K562 (cell line): ENCODE data around the gene MARCHF3. TPM values are rescaled to one million over a fixed set of nuclear protein-coding genes. Genes with fewer than 3 reads are reported as not detected.

Source experiments
- HNRNPL ChIP-seq: fragments of 200-400 bp; formaldehyde crosslinking; IDR thresholded peaks from 2 replicates; pipeline ENCODE4 v1.6.1; 2017; ENCODE audit warnings: low read depth, mild to moderate bottlenecking, low read length
- PPARD ChIP-seq: fragments of 250-450 bp; sonication (Bioruptor Pico); IDR thresholded peaks from 2 replicates; pipeline ENCODE4 v1.8.0; 2022; ENCODE audit warnings: inconsistent platforms, mild to moderate bottlenecking, moderate library complexity
- RCOR1 ChIP-seq, 2 experiments: IDR thresholded peaks; 2 replicates each; pipeline ENCODE4 v1.6.1; 2012; ENCODE audit warnings: low read depth in 2 of 2, low read length in 2 of 2, borderline replicate concordance in 1 of 2, improper control_type of control experiment in 1 of 2
- SAFB ChIP-seq: fragments of 200-400 bp; formaldehyde crosslinking; IDR thresholded peaks from 2 replicates; pipeline ENCODE4 v1.6.1; 2017; ENCODE audit warnings: low read depth, low read length, borderline replicate concordance
- ZNF239 ChIP-seq: fragments of 250-450 bp; sonication (Bioruptor Pico); IDR thresholded peaks from 2 replicates; pipeline ENCODE4 v1.4.0; 2020; ENCODE audit warnings: mild to moderate bottlenecking
- polyA plus RNA-seq, 8 experiments: library from polyadenylated mRNA; depleted of rRNA in 4 of 8; stranded (reverse) in 5 of 8; unstranded in 3 of 8; fragments of >200 nt; fragmentation: Nextera tagmentation in 2 of 8; fragmentation: Illumina TruSeq in 1 of 8; extraction: Ambion mirVana in 2 of 8; extraction: Trizol in 1 of 8; gene quantifications; 2 replicates each; pipeline versions ENCODE4 v1.2.1 to v1.2.3, GENCODE V29; 2011 to 2014; ENCODE audit warnings: inconsistent platforms in 1 of 8, missing spikeins in 1 of 8
- total RNA-seq, 7 experiments: library from RNA; depleted of rRNA in 6 of 7; stranded (reverse); fragments of >200 nt in 6 of 7; fragmentation: Illumina TruSeq in 2 of 7; extraction: Trizol in 2 of 7; gene quantifications; 2 replicates each; pipeline versions ENCODE4 v1.2.1 to v1.2.3, GENCODE V29; 2011 to 2021; ENCODE audit warnings: low replicate concordance in 1 of 7
- TF ChIP-seq, protein P1 (sequence below), 3 experiments: fragments of 200-800 bp in 1 of 3; sonication (Bioruptor generic) in 1 of 3; sonication (generic) in 1 of 3; formaldehyde crosslinking in 1 of 3; IDR thresholded peaks; 2 replicates each; pipeline versions ENCODE4 v1.6.1 to v1.8.0; 2016 to 2022; ENCODE audit warnings: mild to moderate bottlenecking in 2 of 3, missing compliant biosample characterization in 2 of 3, missing genetic modification characterization in 2 of 3, missing genetic modification reagents in 1 of 3
- TF ChIP-seq, protein P2 (sequence below): sonication (generic); formaldehyde crosslinking; IDR thresholded peaks from 2 replicates; pipeline ENCODE4 v1.8.0; 2022; ENCODE audit warnings: mild to moderate bottlenecking, missing genetic modification reagents, borderline replicate concordance
- TF ChIP-seq, protein P3 (sequence below): IDR thresholded peaks from 2 replicates; pipeline ENCODE4 v1.6.1; 2016; ENCODE audit warnings: missing genetic modification characterization, missing compliant biosample characterization
- TF ChIP-seq, protein P4 (sequence below): fragments of 450-650 bp; IDR thresholded peaks from 2 replicates; pipeline ENCODE4 v1.6.1; 2017; ENCODE audit warnings: antibody characterized with exemption, mild to moderate bottlenecking
- TF ChIP-seq, protein P5 (sequence below): fragments of 250-450 bp; sonication (Bioruptor Pico); IDR thresholded peaks from 2 replicates; pipeline ENCODE4 v1.4.0; 2020; ENCODE audit warnings: mild to moderate bottlenecking

Gene MARCHF3
- total and polyA plus RNA-seq, 9 of the 15 experiments (the other 6 are each of a cell fraction or from before 2014, with no cell fraction given) = 5.6 to 37.4 (median 16.5) TPM

DNA sequence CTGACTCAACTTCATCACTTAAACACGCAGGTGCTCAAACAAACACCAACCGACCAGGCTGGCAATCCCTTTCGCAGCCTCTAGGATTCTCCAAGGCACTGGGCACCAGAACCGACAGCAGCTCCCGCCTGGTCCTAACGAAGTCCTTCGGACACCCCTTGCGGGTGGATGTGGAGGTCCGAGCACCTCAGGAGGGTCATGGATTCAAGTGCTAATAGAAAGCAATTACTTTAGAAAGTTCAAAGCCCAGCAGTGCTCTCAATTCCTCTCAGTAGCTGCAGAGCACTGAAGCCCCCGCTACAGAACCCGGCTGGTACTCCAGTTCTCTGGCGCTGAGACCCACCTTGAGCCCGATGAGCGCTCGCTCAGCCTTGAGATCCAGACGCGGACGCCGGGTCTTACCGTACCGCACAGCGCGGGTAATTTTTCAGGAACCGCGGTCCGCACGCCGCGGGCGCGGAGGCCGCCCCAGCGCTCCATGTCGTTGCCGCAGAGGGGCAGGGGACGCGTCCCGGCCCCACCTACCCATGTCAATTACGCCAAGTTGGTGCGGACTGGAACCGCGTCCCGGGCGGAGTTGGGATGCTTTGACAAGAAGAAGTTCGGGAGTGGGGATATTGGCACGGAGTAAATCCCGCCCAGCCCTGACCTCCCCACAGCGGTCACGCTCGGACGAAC is 638 bp downstream of the MARCHF3 start (continued):
- TF ChIP-seq HNRNPL = no peak
- TF ChIP-seq, protein P1, sequence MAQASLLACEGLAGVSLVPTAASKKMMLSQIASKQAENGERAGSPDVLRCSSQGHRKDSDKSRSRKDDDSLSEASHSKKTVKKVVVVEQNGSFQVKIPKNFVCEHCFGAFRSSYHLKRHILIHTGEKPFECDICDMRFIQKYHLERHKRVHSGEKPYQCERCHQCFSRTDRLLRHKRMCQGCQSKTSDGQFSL (CRISPR knock-in tag; IDR thresholded peaks at IDR 0.05) = no peak
- TF ChIP-seq, protein P1 (tag; IDR thresholded peaks at IDR 0.05) = no peak
- TF ChIP-seq, protein P2, sequence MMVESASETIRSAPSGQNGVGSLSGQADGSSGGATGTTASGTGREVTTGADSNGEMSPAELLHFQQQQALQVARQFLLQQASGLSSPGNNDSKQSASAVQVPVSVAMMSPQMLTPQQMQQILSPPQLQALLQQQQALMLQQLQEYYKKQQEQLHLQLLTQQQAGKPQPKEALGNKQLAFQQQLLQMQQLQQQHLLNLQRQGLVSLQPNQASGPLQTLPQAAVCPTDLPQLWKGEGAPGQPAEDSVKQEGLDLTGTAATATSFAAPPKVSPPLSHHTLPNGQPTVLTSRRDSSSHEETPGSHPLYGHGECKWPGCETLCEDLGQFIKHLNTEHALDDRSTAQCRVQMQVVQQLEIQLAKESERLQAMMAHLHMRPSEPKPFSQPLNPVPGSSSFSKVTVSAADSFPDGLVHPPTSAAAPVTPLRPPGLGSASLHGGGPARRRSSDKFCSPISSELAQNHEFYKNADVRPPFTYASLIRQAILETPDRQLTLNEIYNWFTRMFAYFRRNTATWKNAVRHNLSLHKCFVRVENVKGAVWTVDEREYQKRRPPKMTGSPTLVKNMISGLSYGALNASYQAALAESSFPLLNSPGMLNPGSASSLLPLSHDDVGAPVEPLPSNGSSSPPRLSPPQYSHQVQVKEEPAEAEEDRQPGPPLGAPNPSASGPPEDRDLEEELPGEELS (CRISPR knock-in tag) = no peak
- TF ChIP-seq, protein P3, sequence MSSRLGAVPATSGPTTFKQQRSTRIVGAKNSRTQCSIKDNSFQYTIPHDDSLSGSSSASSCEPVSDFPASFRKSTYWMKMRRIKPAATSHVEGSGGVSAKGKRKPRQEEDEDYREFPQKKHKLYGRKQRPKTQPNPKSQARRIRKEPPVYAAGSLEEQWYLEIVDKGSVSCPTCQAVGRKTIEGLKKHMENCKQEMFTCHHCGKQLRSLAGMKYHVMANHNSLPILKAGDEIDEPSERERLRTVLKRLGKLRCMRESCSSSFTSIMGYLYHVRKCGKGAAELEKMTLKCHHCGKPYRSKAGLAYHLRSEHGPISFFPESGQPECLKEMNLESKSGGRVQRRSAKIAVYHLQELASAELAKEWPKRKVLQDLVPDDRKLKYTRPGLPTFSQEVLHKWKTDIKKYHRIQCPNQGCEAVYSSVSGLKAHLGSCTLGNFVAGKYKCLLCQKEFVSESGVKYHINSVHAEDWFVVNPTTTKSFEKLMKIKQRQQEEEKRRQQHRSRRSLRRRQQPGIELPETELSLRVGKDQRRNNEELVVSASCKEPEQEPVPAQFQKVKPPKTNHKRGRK (tag) = no peak
- TF ChIP-seq SAFB = no peak
- TF ChIP-seq RCOR1 (IDR thresholded peaks at IDR 0.05; ENCODE audit: borderline replicate concordance in 1 of 2, low read depth in 2 of 2, low read length in 2 of 2) = 0 out of 4 replicates have a peak, but pooled peaks of 1 of the 2 experiments have one; percentile 3
- TF ChIP-seq PPARD (CRISPR knock-in tag) = no peak
- TF ChIP-seq, protein P4, sequence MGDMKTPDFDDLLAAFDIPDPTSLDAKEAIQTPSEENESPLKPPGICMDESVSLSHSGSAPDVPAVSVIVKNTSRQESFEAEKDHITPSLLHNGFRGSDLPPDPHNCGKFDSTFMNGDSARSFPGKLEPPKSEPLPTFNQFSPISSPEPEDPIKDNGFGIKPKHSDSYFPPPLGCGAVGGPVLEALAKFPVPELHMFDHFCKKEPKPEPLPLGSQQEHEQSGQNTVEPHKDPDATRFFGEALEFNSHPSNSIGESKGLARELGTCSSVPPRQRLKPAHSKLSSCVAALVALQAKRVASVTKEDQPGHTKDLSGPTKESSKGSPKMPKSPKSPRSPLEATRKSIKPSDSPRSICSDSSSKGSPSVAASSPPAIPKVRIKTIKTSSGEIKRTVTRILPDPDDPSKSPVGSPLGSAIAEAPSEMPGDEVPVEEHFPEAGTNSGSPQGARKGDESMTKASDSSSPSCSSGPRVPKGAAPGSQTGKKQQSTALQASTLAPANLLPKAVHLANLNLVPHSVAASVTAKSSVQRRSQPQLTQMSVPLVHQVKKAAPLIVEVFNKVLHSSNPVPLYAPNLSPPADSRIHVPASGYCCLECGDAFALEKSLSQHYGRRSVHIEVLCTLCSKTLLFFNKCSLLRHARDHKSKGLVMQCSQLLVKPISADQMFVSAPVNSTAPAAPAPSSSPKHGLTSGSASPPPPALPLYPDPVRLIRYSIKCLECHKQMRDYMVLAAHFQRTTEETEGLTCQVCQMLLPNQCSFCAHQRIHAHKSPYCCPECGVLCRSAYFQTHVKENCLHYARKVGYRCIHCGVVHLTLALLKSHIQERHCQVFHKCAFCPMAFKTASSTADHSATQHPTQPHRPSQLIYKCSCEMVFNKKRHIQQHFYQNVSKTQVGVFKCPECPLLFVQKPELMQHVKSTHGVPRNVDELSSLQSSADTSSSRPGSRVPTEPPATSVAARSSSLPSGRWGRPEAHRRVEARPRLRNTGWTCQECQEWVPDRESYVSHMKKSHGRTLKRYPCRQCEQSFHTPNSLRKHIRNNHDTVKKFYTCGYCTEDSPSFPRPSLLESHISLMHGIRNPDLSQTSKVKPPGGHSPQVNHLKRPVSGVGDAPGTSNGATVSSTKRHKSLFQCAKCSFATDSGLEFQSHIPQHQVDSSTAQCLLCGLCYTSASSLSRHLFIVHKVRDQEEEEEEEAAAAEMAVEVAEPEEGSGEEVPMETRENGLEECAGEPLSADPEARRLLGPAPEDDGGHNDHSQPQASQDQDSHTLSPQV = no peak
- TF ChIP-seq, protein P5, sequence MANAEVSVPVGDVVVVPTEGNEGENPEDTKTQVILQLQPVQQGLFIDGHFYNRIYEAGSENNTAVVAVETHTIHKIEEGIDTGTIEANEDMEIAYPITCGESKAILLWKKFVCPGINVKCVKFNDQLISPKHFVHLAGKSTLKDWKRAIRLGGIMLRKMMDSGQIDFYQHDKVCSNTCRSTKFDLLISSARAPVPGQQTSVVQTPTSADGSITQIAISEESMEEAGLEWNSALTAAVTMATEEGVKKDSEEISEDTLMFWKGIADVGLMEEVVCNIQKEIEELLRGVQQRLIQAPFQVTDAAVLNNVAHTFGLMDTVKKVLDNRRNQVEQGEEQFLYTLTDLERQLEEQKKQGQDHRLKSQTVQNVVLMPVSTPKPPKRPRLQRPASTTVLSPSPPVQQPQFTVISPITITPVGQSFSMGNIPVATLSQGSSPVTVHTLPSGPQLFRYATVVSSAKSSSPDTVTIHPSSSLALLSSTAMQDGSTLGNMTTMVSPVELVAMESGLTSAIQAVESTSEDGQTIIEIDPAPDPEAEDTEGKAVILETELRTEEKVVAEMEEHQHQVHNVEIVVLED (CRISPR knock-in tag) = no peak
- no peak for TF ChIP-seq ZNF239 (CRISPR knock-in tag)
